Ramos (cell line): ENCODE results near the gene KCNQ1.

Source experiments
- in situ Hi-C: fragments of 300-500 bp; cut with MboI; formaldehyde crosslinking; loops from one replicate; pipeline ENCODE4 v1.14.3; 2022; ENCODE audit warnings: low sequenced_read_pairs; ENCODE audit not compliant: unreplicated experiment

KCNQ1 gene

GRCh38 chr11:2868506-2869133, 423.8 kb downstream of the KCNQ1 start:
- in situ Hi-C loops: no loop called here

DNA sequence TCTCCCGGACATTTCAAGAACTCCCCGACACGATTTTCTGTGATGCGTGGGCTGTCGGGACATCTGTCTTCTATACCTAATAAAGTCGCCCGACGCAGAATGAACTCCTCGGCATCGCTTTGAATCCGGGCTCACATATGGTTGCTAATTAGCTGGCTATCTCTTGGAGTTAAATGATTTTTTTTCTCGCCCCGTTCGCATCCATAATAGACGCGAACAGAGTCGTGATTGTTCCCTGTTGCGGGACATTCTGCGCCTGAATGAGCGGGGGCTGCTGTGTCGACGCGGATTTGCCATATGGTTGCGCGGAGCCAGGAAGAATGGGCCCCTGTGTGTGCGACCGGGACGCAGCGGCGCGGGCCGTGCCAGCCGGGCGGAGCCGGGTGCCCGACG, 424.3 kb downstream of the KCNQ1 start:
- in situ Hi-C loops: no loop called here

- in situ Hi-C loops: loop anchor here (10.0 kb wide), 1 partner anchor 435 kb away; no protein-coding TSS in a partner anchor
Observed at GRCh38 chr11:2869561-2870427, 425.0 kb downstream of the KCNQ1 start.

DNA sequence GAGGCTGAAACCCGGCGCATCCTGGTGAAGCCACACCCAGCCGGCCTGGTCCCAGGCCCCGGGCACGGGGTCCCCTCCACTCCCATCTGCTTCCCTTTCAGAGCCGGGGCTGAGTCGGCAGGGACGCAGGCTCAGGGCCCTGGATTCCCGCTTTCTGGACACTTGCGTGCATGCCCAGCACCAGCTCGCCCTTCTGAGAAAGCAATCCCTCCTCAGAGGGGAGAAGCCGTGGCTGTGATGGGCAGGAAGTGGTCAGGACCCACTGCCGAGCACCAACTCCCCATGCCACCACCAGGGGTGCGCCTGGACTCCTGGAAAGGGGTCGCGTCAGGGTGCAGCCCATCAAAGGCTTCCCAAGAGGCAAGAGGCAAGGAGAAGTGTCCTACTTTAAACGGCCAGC, 425.7 kb downstream of the KCNQ1 start:
- in situ Hi-C loops: loop anchor here (10.0 kb wide), 1 partner anchor 436 kb away; no protein-coding TSS in a partner anchor

DNA sequence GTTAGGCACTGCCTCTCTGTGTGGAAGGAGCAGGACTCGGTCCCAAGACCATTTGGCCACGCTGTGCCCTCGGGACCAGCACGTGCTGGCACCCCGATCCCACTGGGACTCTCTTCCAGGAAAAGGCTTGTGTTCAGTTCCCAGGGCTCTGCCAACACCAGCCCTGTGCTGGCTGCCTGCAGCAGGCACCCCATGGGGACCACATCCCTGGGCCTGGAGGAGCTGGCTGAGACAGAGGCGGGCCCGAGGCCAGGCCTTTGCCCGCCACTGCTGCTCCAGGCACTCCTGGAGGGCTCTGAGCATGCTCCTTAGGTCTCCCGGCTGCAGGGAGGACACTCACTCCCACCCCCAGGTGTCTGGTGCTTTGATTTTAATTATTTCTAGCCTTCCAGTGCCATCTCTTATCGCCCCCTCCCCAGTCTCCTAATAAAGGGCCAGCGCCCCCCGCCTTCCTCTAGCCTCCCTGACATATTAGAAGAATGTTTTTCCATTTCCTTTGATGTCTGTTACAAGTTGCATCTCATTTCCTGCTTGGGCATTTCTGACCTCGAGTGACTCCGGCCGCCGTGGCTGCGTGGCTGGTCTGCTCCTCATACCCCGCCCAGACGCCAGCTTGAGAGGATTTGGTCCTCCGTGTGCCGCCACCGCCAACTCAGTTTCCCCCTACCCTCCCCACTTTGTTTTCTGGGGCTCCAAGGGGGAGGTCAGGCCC, 426.3 kb downstream of the KCNQ1 start:
- in situ Hi-C loops: loop anchor here (10.0 kb wide), 1 partner anchor 436 kb away; no protein-coding TSS in a partner anchor

- in situ Hi-C loops: loop anchor here (10.0 kb wide), 1 partner anchor 440 kb away; no protein-coding TSS in a partner anchor
Observed at GRCh38 chr11:2874963-2875362, 430.2 kb downstream of the KCNQ1 start.

- in situ Hi-C loops: loop anchor here (10.0 kb wide), 1 partner anchor 443 kb away; no protein-coding TSS in a partner anchor
Observed at GRCh38 chr11:2877474-2877873, 432.7 kb downstream of the KCNQ1 start.

GRCh38 chr11:2878782-2879181, 434.0 kb downstream of the KCNQ1 start:
- in situ Hi-C loops: loop anchor here (10.0 kb wide), 1 partner anchor 444 kb away; no protein-coding TSS in a partner anchor

- in situ Hi-C loops: no loop called here
Observed at GRCh38 chr11:2880646-2881045, 435.8 kb downstream of the KCNQ1 start.

GRCh38 chr11:2881076-2881980, 436.5 kb downstream of the KCNQ1 start:
- in situ Hi-C loops: no loop called here

DNA sequence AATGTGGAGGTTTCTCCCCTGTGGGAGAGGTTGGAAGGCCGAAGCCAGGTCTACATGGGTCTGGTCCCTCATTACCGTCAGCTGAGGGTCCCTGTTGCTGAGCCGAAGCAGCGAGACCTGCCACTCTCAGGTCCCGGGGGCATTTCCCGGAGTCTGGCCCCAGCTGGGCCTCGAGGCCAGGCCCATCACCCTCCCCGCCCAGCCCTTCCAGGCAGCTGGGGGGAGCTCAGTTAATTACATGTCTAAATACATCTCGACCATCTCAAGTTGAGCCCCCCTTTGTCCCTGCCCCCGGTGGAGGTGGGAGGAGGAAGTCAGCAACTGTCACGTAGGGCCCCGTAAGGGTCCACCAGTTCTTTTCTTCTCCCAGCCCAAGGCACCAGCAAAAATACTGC, 437.2 kb downstream of the KCNQ1 start:
- in situ Hi-C loops: no loop called here

DNA sequence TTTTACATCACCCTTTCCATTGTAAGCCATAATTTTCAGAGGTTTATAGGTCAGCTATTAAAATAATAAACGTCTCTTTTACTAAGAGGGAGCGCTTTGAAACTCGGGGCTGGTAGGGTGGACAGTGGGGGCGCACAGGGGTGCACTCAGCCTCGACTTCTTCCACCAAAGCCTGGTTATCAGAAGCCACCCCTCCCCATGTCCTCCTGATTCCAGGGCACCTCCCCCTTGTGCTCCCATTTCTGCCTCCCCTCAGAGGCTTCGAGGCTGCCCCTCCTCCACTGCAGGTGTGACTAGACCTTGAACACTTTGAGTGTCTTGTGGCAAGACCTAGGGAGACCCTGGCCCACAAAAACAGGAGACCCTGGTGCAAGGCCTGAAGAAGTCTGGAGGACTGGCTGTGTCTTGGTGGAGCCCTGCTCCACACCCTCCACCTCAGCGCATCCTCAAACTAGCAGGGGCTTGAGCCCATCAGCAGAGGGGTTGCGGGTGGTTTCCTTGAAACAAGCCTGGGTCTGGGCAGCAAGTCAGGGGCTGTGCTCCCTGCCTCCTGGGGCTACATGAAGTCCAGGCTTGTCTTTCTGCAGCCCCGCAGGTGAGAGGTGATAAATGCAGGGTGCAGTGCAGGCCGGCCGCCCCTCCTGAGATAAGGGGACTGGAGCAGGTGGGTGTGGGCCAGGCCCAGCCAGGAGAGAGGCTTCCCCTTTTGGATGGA, 437.7 kb downstream of the KCNQ1 start:
- in situ Hi-C loops: no loop called here

GRCh38 chr11:2883640-2883978, 438.8 kb downstream of the KCNQ1 start:
- in situ Hi-C loops: no loop called here

DNA sequence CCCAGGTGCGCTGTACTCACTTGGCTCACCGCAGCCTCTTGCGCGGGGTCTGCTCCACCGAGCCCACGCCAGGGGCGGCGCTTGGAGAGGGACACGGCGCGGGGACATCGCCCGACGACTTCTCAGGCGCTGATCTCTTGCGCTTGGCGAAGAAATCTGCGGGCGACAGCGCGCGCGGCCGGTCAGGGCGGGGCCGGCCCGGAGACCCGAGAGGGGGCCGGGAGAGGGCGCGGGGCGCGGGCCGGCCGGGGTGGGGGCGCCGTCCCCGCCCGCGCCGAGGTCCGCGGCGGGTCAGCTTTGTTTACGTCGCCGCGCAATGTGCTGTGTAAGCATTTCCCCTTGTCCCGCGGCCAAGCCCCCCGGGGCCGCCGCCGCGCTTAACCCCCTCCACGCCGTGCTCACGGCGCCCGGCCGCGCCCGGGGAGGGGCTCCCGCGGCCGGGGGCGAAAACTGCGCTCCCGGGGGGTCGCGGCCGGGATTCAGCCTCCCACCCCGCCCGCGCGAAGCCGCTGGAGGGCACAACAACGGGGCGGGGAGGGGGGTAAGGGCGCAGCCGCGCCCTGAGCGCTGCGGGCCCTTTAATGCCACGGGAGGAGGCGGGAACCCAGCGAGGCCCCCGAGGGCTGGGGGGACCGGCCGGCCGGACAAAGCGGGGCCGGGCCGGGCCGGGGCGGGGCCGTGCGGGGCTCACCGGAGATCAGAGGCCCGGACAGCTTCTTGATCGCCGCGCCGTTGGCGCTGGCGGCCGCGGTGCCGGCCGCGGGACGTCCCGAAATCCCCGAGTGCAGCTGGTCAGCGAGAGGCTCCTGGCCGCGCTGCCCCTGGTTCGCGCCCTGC, 439.4 kb downstream of the KCNQ1 start:
- in situ Hi-C loops: no loop called here

DNA sequence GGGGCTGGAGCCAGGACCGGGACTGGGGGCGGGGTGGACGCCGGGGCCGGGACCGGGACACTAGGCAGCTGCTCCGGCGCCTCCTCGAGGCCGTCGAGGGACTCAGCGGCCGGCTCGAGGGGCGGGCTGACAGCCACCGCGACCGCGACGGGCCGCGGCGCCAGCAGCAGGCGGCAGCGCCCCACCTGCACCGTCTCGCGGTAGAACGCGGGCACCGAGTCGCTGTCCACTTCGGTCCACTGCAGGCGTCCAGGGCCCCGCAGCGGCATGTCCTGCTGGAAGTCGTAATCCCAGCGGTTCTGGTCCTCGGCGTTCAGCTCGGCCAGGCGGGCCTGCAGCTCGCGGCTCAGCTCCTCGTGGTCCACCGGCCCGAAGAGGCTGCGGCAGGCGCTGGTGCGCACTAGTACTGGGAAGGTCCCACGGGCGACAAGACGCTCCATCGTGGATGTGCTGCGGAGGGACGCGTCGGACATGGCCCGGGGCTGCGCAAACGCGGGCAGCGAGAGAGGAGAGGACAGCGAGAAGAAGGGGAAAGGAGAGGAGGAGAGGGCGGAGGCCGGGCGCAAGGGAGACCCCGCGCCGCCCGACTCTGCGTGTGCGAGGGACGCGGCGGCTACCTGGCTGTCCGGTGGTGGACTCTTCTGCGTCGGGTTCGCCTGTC, 440.3 kb downstream of the KCNQ1 start:
- in situ Hi-C loops: loop anchor here (5.0 kb wide), 1 partner anchor 353 kb away; no protein-coding TSS in a partner anchor

DNA sequence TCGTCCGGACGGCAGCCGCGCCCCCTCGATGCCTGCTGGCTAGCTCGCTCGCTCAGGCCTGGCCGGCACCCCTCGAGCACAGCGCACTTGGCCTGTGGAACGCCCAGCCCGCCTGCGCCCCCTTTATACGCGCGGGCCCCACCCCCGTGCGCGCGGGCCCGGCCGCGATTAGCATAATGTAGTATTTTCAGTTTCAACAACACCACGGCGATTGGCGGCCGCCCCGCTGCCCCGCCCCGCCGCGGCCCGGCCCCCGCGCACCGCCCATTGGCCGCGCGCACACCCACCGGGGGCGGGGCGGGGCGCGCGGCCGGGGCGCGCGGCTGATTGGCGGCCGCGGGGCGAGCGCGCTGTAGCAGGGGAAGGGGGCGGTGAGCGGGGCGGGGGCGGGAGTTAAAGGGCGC, 440.9 kb downstream of the KCNQ1 start, which contains the start of gene CDKN1C:
Gene CDKN1C, minus strand, starts transcription at position 98 of the 404 bp plus-strand sequence. CDS start 319 bp downstream, outside the sequence.
- in situ Hi-C loops: loop anchor here (5.0 kb wide), 1 partner anchor 353 kb away; no protein-coding TSS in a partner anchor

- in situ Hi-C loops: loop anchor here (5.0 kb wide), 1 partner anchor 354 kb away; no protein-coding TSS in a partner anchor
Observed at GRCh38 chr11:2886191-2886894, 441.5 kb downstream of the KCNQ1 start.
